Naive thymus-derived CD8-positive, alpha-beta T cell (primary cell): Measurements from ENCODE around the gene OS9. TPM values are rescaled to one million over a fixed set of nuclear protein-coding genes. Genes with fewer than 3 reads are reported as not detected.

ENCODE experiments used
- ATAC-seq, 2 donors: fragments of 150-1000 bp; cut with Tn5 transposase in 1 of 2; sonication (Bioruptor Pico), chemical (Tn5 transposase) in 1 of 2; 1 replicate in 1 of 2; 2 replicates in 1 of 2; pipeline ENCODE4 v1.10.0; 2021; ENCODE audit warnings: mild to moderate bottlenecking in 2 of 2, moderate library complexity in 2 of 2
- POLR2A ChIA-PET: fragments of 350-600 bp; sonication (Branson Sonifier 250); formaldehyde crosslinking; loops from one replicate; lab custom pipeline; 2021; ENCODE audit warnings: antibody characterized with exemption; lab: Charles Lee
- DNase-seq, 10 donors: peaks; one replicate each; pipeline versions ENCODE4 v3.0.0 to v3.0.0-alpha.2; 2020 to 2022
- H3K27ac Mint-ChIP-seq, 10 donors: one replicate each; pipeline ENCODE4 v1.8.0; 2020 to 2022; ENCODE audit warnings: mild to moderate bottlenecking in 10 of 10, mixed read lengths in 10 of 10, moderate library complexity in 4 of 10, inconsistent platforms in 1 of 10
- H3K27me3 Mint-ChIP-seq, 5 donors: one replicate each; pipeline ENCODE4 v1.8.0; 2021 to 2022; ENCODE audit warnings: mixed read lengths in 5 of 5
- H3K36me3 Mint-ChIP-seq, 3 donors: one replicate each; pipeline ENCODE4 v1.8.0; 2020 to 2022; ENCODE audit warnings: mixed read lengths in 3 of 3, mild to moderate bottlenecking in 2 of 3, inconsistent platforms in 1 of 3
- H3K4me1 Mint-ChIP-seq, 4 donors: one replicate each; pipeline ENCODE4 v1.8.0; 2021 to 2022; ENCODE audit warnings: mixed read lengths in 4 of 4
- H3K4me3 Mint-ChIP-seq, 10 donors: one replicate each; pipeline ENCODE4 v1.8.0; 2020 to 2022; ENCODE audit warnings: mild to moderate bottlenecking in 10 of 10, mixed read lengths in 10 of 10, moderate library complexity in 6 of 10, inconsistent platforms in 1 of 10
- H3K9me3 Mint-ChIP-seq, 9 donors: one replicate each; pipeline ENCODE4 v1.8.0; 2020 to 2022; ENCODE audit warnings: mixed read lengths in 9 of 9, mild to moderate bottlenecking in 3 of 9, inconsistent platforms in 1 of 9, moderate library complexity in 1 of 9
- microRNA-seq: library from miRNA; unstranded; fragments of <30 nt; microRNA quantifications from one replicate; pipeline ENCODE4 v1.2.0, GENCODE V29; 2022; ENCODE audit warnings: borderline microRNAs expressed
- polyA plus RNA-seq, 3 donors: library from polyadenylated mRNA; unstranded; fragments of 300-500 nt; fragmentation: Illumina TruSeq; gene quantifications; one replicate each; pipeline ENCODE4 v1.2.3, GENCODE V29; 2021
- total RNA-seq, 8 experiments: library from RNA in 2 of 8; stranded (reverse) in 2 of 8; gene quantifications; one replicate each; pipeline ENCODE4 v1.2.3 and lab custom pipeline; 2021 to 2026

Gene OS9
- total and polyA plus RNA-seq, 5 experiments from 2014 or later: 53.6 to 166 (median 56.3) TPM

GRCh38 chr12:57769594-57769993 lies 75.7 kb downstream of the OS9 start:
- Mint-ChIP-seq H3K27ac (peak overlapping the region in 1 of 10 donors; percentile 61), H3K27me3 (peaks cover 5 to 19% (median 11%) of the 10 kb centered on the region in 5 donors), H3K9me3 (no peaks in the 10 kb centered on the region), H3K4me3 (peak overlapping the region in 5 of 10 donors; percentile 5 to 99 (median 61)), H3K4me1 (peaks cover 20 to 55% (median 35%) of the 10 kb centered on the region in 4 donors), H3K36me3 (peaks cover 0 to 18% (median 3%) of the 10 kb centered on the region in 3 donors)
- POLR2A ChIA-PET: interaction anchor here (0.6 to 1.0 kb wide), 2 partner anchors 15 to 36 kb away, joined by 3 read pairs; no protein-coding TSS in a partner anchor
- ATAC-seq: no peak
- DNase-seq: no peak

GRCh38 chr12:57770734-57771133 lies 76.8 kb downstream of the OS9 start:
- peak overlapping the region in 5 of 10 donors; percentile 45 to 88 (median 85) for H3K27ac Mint-ChIP-seq
- DNase-seq: no peak
- H3K9me3 Mint-ChIP-seq: no peaks in the 10 kb centered on the region
- peak overlapping the region in 9 of 10 donors; percentile 39 to 99 (median 52) for H3K4me3 Mint-ChIP-seq
- peaks cover 0 to 18% (median 3%) of the 10 kb centered on the region in 3 donors for H3K36me3 Mint-ChIP-seq
- ATAC-seq: no peak
- peaks cover 5 to 9% (median 8%) of the 10 kb centered on the region in 5 donors for H3K27me3 Mint-ChIP-seq
- H3K4me1 Mint-ChIP-seq: peaks cover 16 to 43% (median 27%) of the 10 kb centered on the region in 4 donors
- POLR2A ChIA-PET: interaction anchor here (1.0 kb wide), 1 partner anchor 17 kb away, joined by 3 read pairs; no protein-coding TSS in a partner anchor

Small RNAs within 50 kb of the gene (microRNA-seq; reads per million reads assigned to microRNA genes)
- not detected for gene MIR6759

Other genes with a start within 250 kb of the OS9 start
- gene INHBE, start 238.8 kb upstream of the OS9 start, total RNA-seq: not detected
- under 1 TPM in 1 of 3 donors, not detected in 2; 0.16 TPM for gene INHBE, start 238.8 kb upstream of the OS9 start, polyA plus RNA-seq
- gene GLI1, start 234.3 kb upstream of the OS9 start, total RNA-seq: 1 to 10 TPM; 1.9 to 2.7 TPM
- not detected for gene GLI1, start 234.3 kb upstream of the OS9 start, polyA plus RNA-seq
- gene ARHGAP9, start 214.3 kb upstream of the OS9 start, total RNA-seq: 100 to 1,000 TPM; 287 to 291 TPM
- 100 to 1,000 TPM; 136 to 240 (median 150) TPM for gene ARHGAP9, start 214.3 kb upstream of the OS9 start, polyA plus RNA-seq
- 100 to 1,000 TPM; 368 to 386 TPM for gene MARS1, start 206.1 kb upstream of the OS9 start, total RNA-seq
- gene MARS1, start 206.1 kb upstream of the OS9 start, polyA plus RNA-seq: 10 to 100 TPM; 81.0 to 93.5 (median 91.9) TPM
- gene DDIT3, start 173.6 kb upstream of the OS9 start, total RNA-seq: 10 to 100 TPM; 88.0 to 89.5 TPM
- 10 to 100 TPM; 13.1 to 18.7 (median 15.5) TPM for gene DDIT3, start 173.6 kb upstream of the OS9 start, polyA plus RNA-seq
- 100 to 1,000 TPM in 1 of 2 experiments, 10 to 100 TPM in 1; 98.5 to 104 TPM for gene MBD6, start 171.3 kb upstream of the OS9 start, total RNA-seq
- 1 to 10 TPM in 2 of 3 donors, under 1 TPM in 1; 0.38 to 2.5 (median 2.1) TPM for gene MBD6, start 171.3 kb upstream of the OS9 start, polyA plus RNA-seq
- 10 to 100 TPM; 69.0 to 70.5 TPM for gene DCTN2, start 146.9 kb upstream of the OS9 start, total RNA-seq
- gene DCTN2, start 146.9 kb upstream of the OS9 start, polyA plus RNA-seq: 10 to 100 TPM; 60.6 to 67.8 (median 67.7) TPM
- 1 to 10 TPM; 1.5 to 2.3 TPM for gene KIF5A, start 144.1 kb upstream of the OS9 start, total RNA-seq
- gene KIF5A, start 144.1 kb upstream of the OS9 start, polyA plus RNA-seq: under 1 TPM in 2 of 3 donors, not detected in 1; 0.17 to 0.20 TPM
- gene PIP4K2C, start 102.9 kb upstream of the OS9 start, total RNA-seq: 10 to 100 TPM; 23.4 to 24.8 TPM
- gene PIP4K2C, start 102.9 kb upstream of the OS9 start, polyA plus RNA-seq: 10 to 100 TPM; 10.9 to 24.6 (median 22.7) TPM
- 10 to 100 TPM; 36.2 to 36.3 TPM for gene DTX3, start 89.3 kb upstream of the OS9 start, total RNA-seq
- gene DTX3, start 89.3 kb upstream of the OS9 start, polyA plus RNA-seq: 1 to 10 TPM; 4.9 to 9.4 (median 7.7) TPM
- under 1 TPM; 0.27 to 0.55 TPM for gene ARHGEF25, start 82.7 kb upstream of the OS9 start, total RNA-seq
- not detected for gene ARHGEF25, start 82.7 kb upstream of the OS9 start, polyA plus RNA-seq
- gene B4GALNT1, start 60.9 kb upstream of the OS9 start, total RNA-seq: under 1 TPM in 1 of 2 experiments, not detected in 1; 0.30 TPM
- not detected for gene B4GALNT1, start 60.9 kb upstream of the OS9 start, polyA plus RNA-seq
- 10 to 100 TPM; 54.4 to 58.8 TPM for gene AGAP2, start 44.6 kb downstream of the OS9 start, total RNA-seq
- 1 to 10 TPM; 4.3 to 6.9 (median 5.6) TPM for gene AGAP2, start 44.6 kb downstream of the OS9 start, polyA plus RNA-seq
- 10 to 100 TPM; 22.5 to 24.8 TPM for gene TSPAN31, start 50.9 kb downstream of the OS9 start, total RNA-seq
- gene TSPAN31, start 50.9 kb downstream of the OS9 start, polyA plus RNA-seq: 10 to 100 TPM; 42.2 to 53.3 (median 47.3) TPM
- 10 to 100 TPM; 44.6 to 49.0 TPM for gene CDK4, start 58.2 kb downstream of the OS9 start, total RNA-seq
- 100 to 1,000 TPM in 1 of 3 donors, 10 to 100 TPM in 2; 71.3 to 101 (median 80.5) TPM for gene CDK4, start 58.2 kb downstream of the OS9 start, polyA plus RNA-seq
- gene MARCHF9, start 61.0 kb downstream of the OS9 start, total RNA-seq: 10 to 100 TPM; 59.5 to 64.8 TPM
- gene MARCHF9, start 61.0 kb downstream of the OS9 start, polyA plus RNA-seq: 1 to 10 TPM; 2.2 to 6.6 (median 4.5) TPM
- gene CYP27B1, start 72.9 kb downstream of the OS9 start, total RNA-seq: 1 to 10 TPM; 1.4 to 1.6 TPM
- gene CYP27B1, start 72.9 kb downstream of the OS9 start, polyA plus RNA-seq: not detected
- 10 to 100 TPM; 14.6 to 17.6 TPM for gene METTL1, start 78.0 kb downstream of the OS9 start, total RNA-seq
- gene METTL1, start 78.0 kb downstream of the OS9 start, polyA plus RNA-seq: 10 to 100 TPM; 12.9 to 21.7 (median 18.7) TPM
- 1 to 10 TPM; 2.9 to 4.0 TPM for gene EEF1AKMT3, start 78.5 kb downstream of the OS9 start, total RNA-seq
- gene EEF1AKMT3, start 78.5 kb downstream of the OS9 start, polyA plus RNA-seq: 1 to 10 TPM; 1.4 to 4.2 (median 1.8) TPM
- 10 to 100 TPM; 18.9 to 29.0 TPM for gene TSFM, start 88.7 kb downstream of the OS9 start, total RNA-seq
- 10 to 100 TPM; 25.5 to 31.0 (median 28.3) TPM for gene TSFM, start 88.7 kb downstream of the OS9 start, polyA plus RNA-seq
- gene AVIL, start 124.6 kb downstream of the OS9 start, total RNA-seq: 10 to 100 TPM; 13.4 to 16.8 TPM
- under 1 TPM; 0.11 to 0.80 (median 0.13) TPM for gene AVIL, start 124.6 kb downstream of the OS9 start, polyA plus RNA-seq
- 100 to 1,000 TPM; 258 to 262 TPM for gene CTDSP2, start 152.6 kb downstream of the OS9 start, total RNA-seq
- 10 to 100 TPM; 51.4 to 81.2 (median 71.5) TPM for gene CTDSP2, start 152.6 kb downstream of the OS9 start, polyA plus RNA-seq
- gene ATP23, start 247.4 kb downstream of the OS9 start, total RNA-seq: 1 to 10 TPM; 7.3 to 7.7 TPM
- gene ATP23, start 247.4 kb downstream of the OS9 start, polyA plus RNA-seq: 10 to 100 TPM; 19.4 to 29.1 (median 25.2) TPM